Measurements from ENCODE around the gene B4GALT3.

B4GALT3 gene

DNA sequence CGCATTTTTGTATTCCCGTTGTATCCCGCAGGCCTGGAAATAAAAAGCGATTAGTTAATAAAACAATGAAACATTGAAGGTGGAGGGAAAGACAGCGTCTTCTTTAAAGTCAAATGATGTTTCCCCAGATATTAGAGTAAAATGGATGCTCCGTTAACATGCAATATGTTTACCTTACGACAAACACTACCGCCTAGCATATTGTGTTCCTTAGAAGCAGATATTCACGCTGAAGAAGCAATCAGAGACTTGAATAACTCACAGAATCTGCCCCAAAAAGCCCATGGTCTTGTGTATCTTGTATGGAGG is 583 bp upstream of the B4GALT3 start:
- H3K4me3 ChIP-seq (ENCODE audit: low read length) = peak overlapping the region; percentile 93
- H3K27me3 ChIP-seq (ENCODE audit: control insufficient read depth, insufficient read depth, low read length) = no peaks in the 10 kb centered on the region
- H3K4me1 ChIP-seq (ENCODE audit: control insufficient read depth, low read depth, low read length) = peaks cover 6% of the 10 kb centered on the region
- H3K9me3 ChIP-seq (ENCODE audit: control insufficient read depth, low read depth, low read length) = no peaks in the 10 kb centered on the region
- peak overlapping the region; percentile 74 for H3K9ac ChIP-seq (ENCODE audit: low read length)
- peaks cover 20% of the 10 kb centered on the region for H3K36me3 ChIP-seq (ENCODE audit: control insufficient read depth, low read depth, low read length)
- peak overlapping the region; percentile 61 for H3K27ac ChIP-seq (ENCODE audit: low read length)

DNA sequence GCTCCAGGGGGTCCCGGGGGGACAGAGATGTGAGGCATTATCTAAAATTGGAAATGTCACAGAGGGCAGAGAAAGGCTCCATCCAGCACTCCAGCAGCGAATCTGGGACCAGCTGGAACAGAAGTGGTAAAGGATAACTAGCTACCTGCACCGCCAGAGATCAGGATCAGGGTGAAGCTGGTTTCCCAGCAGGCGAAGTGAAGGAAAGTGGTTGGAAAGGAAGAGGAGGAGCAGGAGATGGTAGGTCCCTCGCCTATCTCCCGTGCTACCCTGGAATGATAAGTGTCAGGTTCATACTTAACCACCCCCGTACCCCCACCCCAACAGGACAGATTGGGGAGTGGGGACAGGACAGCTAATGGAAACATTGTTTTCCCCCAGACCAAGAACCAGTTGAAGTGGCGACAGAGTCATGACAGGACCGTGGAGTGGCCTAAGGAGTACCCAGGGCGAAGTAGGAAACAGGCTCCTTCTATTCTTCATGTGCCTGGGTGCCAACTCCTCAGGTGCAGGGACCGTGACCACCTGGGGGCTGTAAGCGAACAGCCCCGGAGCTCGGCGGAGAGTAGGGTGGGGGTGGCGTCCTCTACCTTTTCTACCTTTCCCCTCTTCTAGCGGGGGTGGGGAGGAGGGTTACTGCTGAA is 717 bp downstream of the B4GALT3 start:
- Histone ChIP-seq H3K27ac (ENCODE audit: low read length) (peak overlapping the region; percentile 43), H3K9me3 (ENCODE audit: control insufficient read depth, low read depth, low read length) (no peaks in the 10 kb centered on the region), H3K9ac (ENCODE audit: low read length) (peak overlapping the region; percentile 74), H3K27me3 (ENCODE audit: control insufficient read depth, insufficient read depth, low read length) (no peaks in the 10 kb centered on the region), H3K36me3 (ENCODE audit: control insufficient read depth, low read depth, low read length) (peaks cover 31% of the 10 kb centered on the region), H3K4me1 (ENCODE audit: control insufficient read depth, low read depth, low read length) (peaks cover 6% of the 10 kb centered on the region), H3K4me3 (ENCODE audit: low read length) (peak overlapping the region; percentile 93)

- Histone ChIP-seq H3K4me3 (ENCODE audit: low read length) (peak overlapping the region; percentile 93), H3K27me3 (ENCODE audit: control insufficient read depth, insufficient read depth, low read length) (no peaks in the 10 kb centered on the region), H3K4me1 (ENCODE audit: control insufficient read depth, low read depth, low read length) (peaks cover 6% of the 10 kb centered on the region), H3K27ac (ENCODE audit: low read length) (no peak overlapping the region), H3K9me3 (ENCODE audit: control insufficient read depth, low read depth, low read length) (no peaks in the 10 kb centered on the region), H3K36me3 (ENCODE audit: control insufficient read depth, low read depth, low read length) (peaks cover 34% of the 10 kb centered on the region), H3K9ac (ENCODE audit: low read length) (no peak overlapping the region)
Observed at GRCh38 chr1:161175771-161176453, 1.4 kb downstream of the B4GALT3 start.

DNA sequence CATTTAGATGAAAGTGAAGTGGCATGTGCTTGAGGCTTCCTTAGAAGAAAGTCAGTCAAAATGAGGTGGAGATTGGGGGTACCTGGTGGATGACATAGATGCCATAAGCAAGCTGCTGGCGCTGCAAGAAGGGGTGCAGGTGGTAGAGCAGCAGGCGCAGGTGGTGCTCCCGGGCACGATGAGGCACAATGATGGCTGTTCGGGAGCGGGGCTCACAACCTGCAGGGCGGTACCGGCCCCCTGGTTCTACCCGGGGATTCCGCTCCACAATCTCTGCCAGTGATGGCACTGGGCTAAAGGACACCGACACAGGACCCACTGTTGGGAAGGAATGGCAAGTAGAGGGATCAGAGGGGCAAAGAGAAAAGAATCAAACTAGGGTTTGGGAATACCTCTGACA is 2.4 kb downstream of the B4GALT3 start:
- Histone ChIP-seq H3K27ac (ENCODE audit: low read length) (no peak overlapping the region), H3K4me3 (ENCODE audit: low read length) (no peak overlapping the region), H3K27me3 (ENCODE audit: control insufficient read depth, insufficient read depth, low read length) (no peaks in the 10 kb centered on the region), H3K9ac (ENCODE audit: low read length) (no peak overlapping the region), H3K4me1 (ENCODE audit: control insufficient read depth, low read depth, low read length) (peaks cover 6% of the 10 kb centered on the region), H3K36me3 (ENCODE audit: control insufficient read depth, low read depth, low read length) (peaks cover 41% of the 10 kb centered on the region), H3K9me3 (ENCODE audit: control insufficient read depth, low read depth, low read length) (no peaks in the 10 kb centered on the region)

- Histone ChIP-seq H3K4me1 (ENCODE audit: control insufficient read depth, low read depth, low read length) (peaks cover 6% of the 10 kb centered on the region), H3K4me3 (ENCODE audit: low read length) (no peak overlapping the region), H3K36me3 (ENCODE audit: control insufficient read depth, low read depth, low read length) (peaks cover 47% of the 10 kb centered on the region), H3K9ac (ENCODE audit: low read length) (no peak overlapping the region), H3K9me3 (ENCODE audit: control insufficient read depth, low read depth, low read length) (no peaks in the 10 kb centered on the region), H3K27ac (ENCODE audit: low read length) (no peak overlapping the region), H3K27me3 (ENCODE audit: control insufficient read depth, insufficient read depth, low read length) (no peaks in the 10 kb centered on the region)
Observed at GRCh38 chr1:161173711-161174110, 3.6 kb downstream of the B4GALT3 start.

DNA sequence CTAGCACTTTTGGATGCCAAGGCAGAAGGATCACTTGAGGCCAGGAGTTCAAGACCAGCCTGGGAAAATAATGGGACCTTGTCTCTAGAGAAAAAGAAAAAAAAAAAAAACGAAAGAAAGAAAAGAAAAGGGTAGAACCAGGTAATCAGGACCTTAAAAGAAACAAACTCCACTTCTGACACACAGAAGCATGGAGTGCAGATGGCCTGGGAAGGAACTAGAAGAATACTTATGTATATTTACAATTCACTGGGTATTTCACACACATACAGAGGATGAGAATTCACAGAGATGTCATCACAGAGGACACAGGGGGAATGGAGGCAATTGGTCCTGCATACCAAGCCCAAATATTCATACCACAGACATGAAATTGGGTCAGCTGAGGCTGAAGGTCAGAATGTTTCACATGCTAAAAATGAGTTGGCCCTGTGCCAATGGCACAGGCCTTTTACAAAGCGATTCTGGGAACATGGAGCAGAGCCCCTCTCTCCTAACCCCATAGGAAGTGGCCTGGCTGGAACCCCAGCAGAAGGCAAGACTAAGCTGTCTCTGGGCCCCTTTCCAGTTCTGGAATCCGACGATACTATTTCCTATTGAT is 4.4 kb downstream of the B4GALT3 start:
- H3K36me3 ChIP-seq (ENCODE audit: control insufficient read depth, low read depth, low read length) = peaks cover 47% of the 10 kb centered on the region
- H3K9me3 ChIP-seq (ENCODE audit: control insufficient read depth, low read depth, low read length) = no peaks in the 10 kb centered on the region
- peaks cover 2% of the 10 kb centered on the region for H3K4me1 ChIP-seq (ENCODE audit: control insufficient read depth, low read depth, low read length)
- no peaks in the 10 kb centered on the region for H3K27me3 ChIP-seq (ENCODE audit: control insufficient read depth, insufficient read depth, low read length)
- no peak overlapping the region for H3K4me3 ChIP-seq (ENCODE audit: low read length)
- H3K27ac ChIP-seq (ENCODE audit: low read length) = no peak overlapping the region
- no peak overlapping the region for H3K9ac ChIP-seq (ENCODE audit: low read length)

- Histone ChIP-seq H3K9ac (ENCODE audit: low read length) (no peak overlapping the region), H3K27me3 (ENCODE audit: control insufficient read depth, insufficient read depth, low read length) (no peaks in the 10 kb centered on the region), H3K9me3 (ENCODE audit: control insufficient read depth, low read depth, low read length) (no peaks in the 10 kb centered on the region), H3K27ac (ENCODE audit: low read length) (no peak overlapping the region), H3K36me3 (ENCODE audit: control insufficient read depth, low read depth, low read length) (peaks cover 47% of the 10 kb centered on the region), H3K4me3 (ENCODE audit: low read length) (no peak overlapping the region), H3K4me1 (ENCODE audit: control insufficient read depth, low read depth, low read length) (no peaks in the 10 kb centered on the region)
Observed at GRCh38 chr1:161172349-161172748, 5.0 kb downstream of the B4GALT3 start.

DNA sequence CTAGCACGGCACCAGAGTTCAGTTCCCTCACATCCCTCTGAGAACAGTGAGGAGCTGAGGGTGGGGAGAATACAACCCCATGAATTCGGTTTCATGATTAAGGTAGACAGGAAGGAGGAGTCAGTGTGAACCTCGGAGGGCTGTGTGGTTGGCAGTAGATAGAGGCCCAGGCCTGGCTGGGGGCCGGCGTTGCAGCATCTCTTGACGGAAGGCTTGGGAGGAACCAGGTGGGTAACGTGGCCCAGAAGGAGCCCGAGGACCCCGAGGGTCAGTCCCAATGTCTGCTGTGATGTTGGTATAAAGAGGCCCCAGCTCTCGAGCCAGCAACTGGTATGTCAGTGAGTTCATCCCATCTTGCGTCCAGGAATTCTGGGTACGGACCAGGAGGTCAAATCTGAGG is 5.6 kb downstream of the B4GALT3 start:
- no peaks in the 10 kb centered on the region for H3K4me1 ChIP-seq (ENCODE audit: control insufficient read depth, low read depth, low read length)
- H3K36me3 ChIP-seq (ENCODE audit: control insufficient read depth, low read depth, low read length) = peaks cover 47% of the 10 kb centered on the region
- no peaks in the 10 kb centered on the region for H3K27me3 ChIP-seq (ENCODE audit: control insufficient read depth, insufficient read depth, low read length)
- H3K27ac ChIP-seq (ENCODE audit: low read length) = no peak overlapping the region
- H3K9ac ChIP-seq (ENCODE audit: low read length) = no peak overlapping the region
- no peaks in the 10 kb centered on the region for H3K9me3 ChIP-seq (ENCODE audit: control insufficient read depth, low read depth, low read length)
- no peak overlapping the region for H3K4me3 ChIP-seq (ENCODE audit: low read length)

DNA sequence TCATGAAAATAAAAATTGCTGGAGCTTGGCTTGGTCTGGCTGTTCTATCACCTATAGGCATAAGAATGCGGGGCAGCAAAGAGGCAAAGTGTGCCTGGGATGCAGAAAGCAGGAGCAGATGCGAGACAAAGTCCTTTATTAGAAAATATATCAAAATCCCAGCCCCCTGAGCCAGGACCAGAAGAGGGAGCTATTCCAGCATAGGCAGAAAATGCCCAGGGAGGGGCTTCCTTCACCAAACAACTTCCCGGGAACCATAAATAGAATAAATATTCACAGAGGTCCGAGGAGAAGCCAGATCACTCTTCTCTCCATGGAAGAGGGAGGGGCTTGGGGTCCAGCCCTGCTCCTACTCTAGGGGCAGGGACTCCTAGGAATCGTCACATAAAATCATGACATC is 6.1 kb downstream of the B4GALT3 start:
- H3K9ac ChIP-seq (ENCODE audit: low read length) = no peak overlapping the region
- H3K27ac ChIP-seq (ENCODE audit: low read length) = no peak overlapping the region
- peaks cover 47% of the 10 kb centered on the region for H3K36me3 ChIP-seq (ENCODE audit: control insufficient read depth, low read depth, low read length)
- H3K4me1 ChIP-seq (ENCODE audit: control insufficient read depth, low read depth, low read length) = no peaks in the 10 kb centered on the region
- H3K27me3 ChIP-seq (ENCODE audit: control insufficient read depth, insufficient read depth, low read length) = no peaks in the 10 kb centered on the region
- H3K9me3 ChIP-seq (ENCODE audit: control insufficient read depth, low read depth, low read length) = no peaks in the 10 kb centered on the region
- H3K4me3 ChIP-seq (ENCODE audit: low read length) = no peak overlapping the region

GRCh38 chr1:161168906-161169305 is 8.4 kb downstream of the B4GALT3 start:
- Histone ChIP-seq H3K9ac (ENCODE audit: low read length) (no peak overlapping the region), H3K4me3 (ENCODE audit: low read length) (no peak overlapping the region), H3K36me3 (ENCODE audit: control insufficient read depth, low read depth, low read length) (peaks cover 42% of the 10 kb centered on the region), H3K9me3 (ENCODE audit: control insufficient read depth, low read depth, low read length) (no peaks in the 10 kb centered on the region), H3K27me3 (ENCODE audit: control insufficient read depth, insufficient read depth, low read length) (no peaks in the 10 kb centered on the region), H3K4me1 (ENCODE audit: control insufficient read depth, low read depth, low read length) (peaks cover 2% of the 10 kb centered on the region), H3K27ac (ENCODE audit: low read length) (no peak overlapping the region)

GRCh38 chr1:161166669-161167548 is 10.4 kb downstream of the B4GALT3 start:
- no peaks in the 10 kb centered on the region for H3K9me3 ChIP-seq (ENCODE audit: control insufficient read depth, low read depth, low read length)
- peak overlapping the region; percentile 66 for H3K9ac ChIP-seq (ENCODE audit: low read length)
- H3K27me3 ChIP-seq (ENCODE audit: control insufficient read depth, insufficient read depth, low read length) = no peaks in the 10 kb centered on the region
- H3K36me3 ChIP-seq (ENCODE audit: control insufficient read depth, low read depth, low read length) = peaks cover 28% of the 10 kb centered on the region
- H3K4me1 ChIP-seq (ENCODE audit: control insufficient read depth, low read depth, low read length) = peaks cover 2% of the 10 kb centered on the region
- no peak overlapping the region for H3K27ac ChIP-seq (ENCODE audit: low read length)
- peak overlapping the region; percentile 76 for H3K4me3 ChIP-seq (ENCODE audit: low read length)

Data from iPS-18a (cell line).